IPS-20b (cell line): ENCODE data around the gene PDHB.

ENCODE experiments used
- H3K27ac ChIP-seq: one replicate; pipeline ENCODE4 v1.5.1; 2013; ENCODE audit warnings: low read length
- H3K27me3 ChIP-seq: 2 replicates; pipeline ENCODE4 v1.6.1; 2013; ENCODE audit warnings: mild to moderate bottlenecking, low read length, inconsistent platforms; ENCODE audit not compliant: insufficient read depth
- H3K36me3 ChIP-seq: 2 replicates; pipeline ENCODE4 v1.6.1; 2013; ENCODE audit warnings: low read depth, mild to moderate bottlenecking, inconsistent platforms, low read length, moderate library complexity; ENCODE audit not compliant: insufficient read depth
- H3K4me1 ChIP-seq: 2 replicates; pipeline ENCODE4 v1.6.1; 2013; ENCODE audit warnings: mild to moderate bottlenecking, control low read depth, inconsistent platforms, low read length, moderate library complexity; ENCODE audit not compliant: insufficient read depth
- H3K4me3 ChIP-seq: 2 replicates; pipeline ENCODE4 v1.5.1; 2013; ENCODE audit warnings: mild to moderate bottlenecking, low read length, inconsistent platforms
- H3K9ac ChIP-seq: 2 replicates; pipeline ENCODE4 v1.6.1; 2013; ENCODE audit warnings: low read depth, mild to moderate bottlenecking, inconsistent platforms, low read length, moderate library complexity
- H3K9me3 ChIP-seq: 2 replicates; pipeline ENCODE4 v1.6.1; 2013; ENCODE audit warnings: mild to moderate bottlenecking, low read depth, low read length, inconsistent platforms; ENCODE audit not compliant: insufficient read depth

The PDHB gene

DNA sequence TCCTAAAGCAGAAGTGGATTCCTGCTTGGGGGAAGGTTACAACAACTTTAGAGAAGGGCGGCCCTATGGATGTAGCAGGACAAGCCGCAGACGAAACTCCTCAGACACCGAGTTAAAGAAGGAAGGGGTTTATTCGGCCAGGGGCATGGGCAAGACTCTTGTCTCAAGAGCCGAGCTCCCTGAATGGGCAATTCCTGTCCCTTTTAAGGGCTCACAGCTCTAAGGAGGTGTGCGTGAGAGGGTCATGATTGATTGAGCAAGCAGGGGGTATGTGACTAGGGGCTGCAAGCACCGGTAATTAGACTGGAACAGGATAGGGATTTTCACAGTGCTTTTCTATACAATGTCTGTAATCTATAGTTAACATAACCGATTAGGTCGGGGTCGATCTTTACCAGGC is 879 bp upstream of the PDHB start:
- H3K27ac ChIP-seq: peak overlapping the region; percentile 93
- peak overlapping the region; percentile 67; the same call in 1 of the 2 replicates for H3K9ac ChIP-seq

DNA sequence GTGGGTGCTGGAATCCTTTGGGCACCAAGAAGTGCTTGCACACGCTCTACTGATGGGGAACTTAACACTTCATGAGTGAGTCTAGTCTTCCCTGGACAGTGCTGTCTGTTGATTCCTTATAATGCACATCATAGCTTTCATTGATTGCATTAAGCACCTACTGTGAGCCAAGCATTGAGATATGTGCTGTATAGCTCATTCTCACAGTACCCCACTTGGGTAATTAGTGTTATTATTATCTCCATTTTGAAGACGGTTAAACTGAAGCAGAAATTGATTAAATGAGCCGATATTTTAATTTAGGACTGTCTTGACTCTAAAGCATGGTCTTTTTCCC is 504 bp upstream of the PDHB start:
- Histone ChIP-seq H3K9ac (peak overlapping the region; percentile 67; the same call in 1 of the 2 replicates), H3K27me3 (no peaks in the 10 kb centered on the region; the same call in 1 of the 2 replicates), H3K4me3 (peak overlapping the region; percentile 54), H3K9me3 (no peaks in the 10 kb centered on the region), H3K36me3 (peaks cover 32% of the 10 kb centered on the region), H3K27ac (peak overlapping the region; percentile 93), H3K4me1 (peaks cover 27% of the 10 kb centered on the region; the same call in 1 of the 2 replicates)

More for the DNA sequence above, 879 bp upstream of the PDHB start:
- Histone ChIP-seq H3K27me3 (no peaks in the 10 kb centered on the region; the same call in 1 of the 2 replicates), H3K9me3 (no peaks in the 10 kb centered on the region), H3K36me3 (peaks cover 28% of the 10 kb centered on the region), H3K4me1 (peaks cover 27% of the 10 kb centered on the region; the same call in 1 of the 2 replicates), H3K4me3 (peak overlapping the region; percentile 54)

DNA sequence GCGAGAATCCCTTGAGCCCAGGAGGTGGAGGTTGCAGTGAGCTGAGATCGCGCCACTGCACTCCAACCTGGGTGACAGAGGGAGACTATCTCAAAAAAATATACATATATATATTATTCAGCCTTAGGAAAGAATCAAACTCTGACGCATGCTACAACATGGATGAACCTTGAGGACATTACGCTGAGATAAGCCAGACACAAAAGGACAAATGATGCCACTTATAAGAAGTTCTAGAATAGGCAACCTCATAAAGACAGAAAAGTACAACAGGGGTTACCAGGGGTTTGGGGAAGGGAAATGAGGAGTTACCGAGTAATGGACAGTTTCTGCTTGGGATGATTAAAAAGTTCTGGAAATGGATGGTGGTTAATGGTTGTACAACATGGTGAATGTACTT is 727 bp downstream of the PDHB start:
- Histone ChIP-seq H3K9me3 (no peaks in the 10 kb centered on the region), H3K9ac (peak overlapping the region; percentile 90), H3K27me3 (no peaks in the 10 kb centered on the region; the same call in 1 of the 2 replicates), H3K36me3 (peaks cover 44% of the 10 kb centered on the region), H3K27ac (peak overlapping the region; percentile 78), H3K4me3 (peak overlapping the region; percentile 93), H3K4me1 (peaks cover 27% of the 10 kb centered on the region; the same call in 1 of the 2 replicates)

DNA sequence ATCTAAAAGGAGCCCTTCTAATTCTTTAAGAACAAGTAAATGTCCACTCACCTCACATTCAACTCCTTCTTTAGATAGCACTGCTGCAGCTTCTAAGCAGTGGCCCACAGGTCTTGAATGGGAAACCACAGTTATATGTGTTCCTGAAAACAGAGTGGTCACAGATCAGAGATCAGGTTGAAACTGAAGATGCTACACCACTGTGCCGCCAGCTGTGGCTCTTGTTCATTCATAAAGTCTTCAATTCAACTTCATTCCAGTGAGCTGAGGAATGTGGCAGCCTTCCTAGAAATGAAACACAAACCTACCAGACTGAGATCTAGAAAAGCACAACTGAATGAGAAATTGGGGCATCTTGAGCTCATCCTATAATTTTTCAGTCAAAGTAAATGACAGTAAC is 4.0 kb downstream of the PDHB start:
- peaks cover 8% of the 10 kb centered on the region; the same call in 1 of the 2 replicates for H3K4me1 ChIP-seq
- H3K9me3 ChIP-seq: no peaks in the 10 kb centered on the region
- H3K36me3 ChIP-seq: peaks cover 73% of the 10 kb centered on the region
- H3K27ac ChIP-seq: no peak overlapping the region
- H3K9ac ChIP-seq: no peak overlapping the region
- H3K27me3 ChIP-seq: no peaks in the 10 kb centered on the region; the same call in 1 of the 2 replicates
- H3K4me3 ChIP-seq: no peak overlapping the region

DNA sequence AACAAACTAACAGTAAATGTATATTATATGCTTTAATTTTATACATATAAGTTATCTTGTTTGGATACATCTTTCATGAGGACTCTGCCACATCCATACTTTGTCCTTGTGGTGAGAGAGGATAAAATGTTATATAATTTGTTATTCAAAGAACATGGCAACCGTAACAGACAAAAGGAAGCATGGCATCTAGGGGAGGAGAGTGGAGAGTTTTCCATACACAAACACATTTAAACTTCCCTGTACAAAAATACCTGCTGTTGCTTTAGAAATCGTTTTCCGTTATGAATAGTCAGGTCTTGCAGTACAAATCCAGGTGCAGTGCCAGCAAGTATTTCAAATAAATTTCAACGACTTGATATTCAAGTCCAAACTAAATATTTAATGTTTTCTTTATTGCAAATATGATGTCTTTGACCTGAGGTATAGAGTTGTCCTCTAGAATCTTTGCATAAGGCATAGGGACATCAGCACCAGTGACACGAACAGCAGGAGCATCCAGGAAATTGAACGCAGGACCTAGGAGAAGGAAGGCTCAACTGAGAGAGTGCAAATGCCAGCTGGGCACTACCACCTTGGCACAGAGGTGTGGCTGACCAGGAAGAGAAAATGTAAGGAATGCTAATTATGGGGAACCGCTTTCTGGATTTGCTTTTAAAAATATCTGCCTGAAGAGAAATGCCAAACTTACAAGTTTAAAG is 5.8 kb downstream of the PDHB start:
- Histone ChIP-seq H3K4me1 (no peaks in the 10 kb centered on the region), H3K36me3 (peaks cover 82% of the 10 kb centered on the region), H3K9ac (no peak overlapping the region), H3K9me3 (no peaks in the 10 kb centered on the region), H3K27me3 (no peaks in the 10 kb centered on the region), H3K27ac (no peak overlapping the region), H3K4me3 (no peak overlapping the region)

DNA sequence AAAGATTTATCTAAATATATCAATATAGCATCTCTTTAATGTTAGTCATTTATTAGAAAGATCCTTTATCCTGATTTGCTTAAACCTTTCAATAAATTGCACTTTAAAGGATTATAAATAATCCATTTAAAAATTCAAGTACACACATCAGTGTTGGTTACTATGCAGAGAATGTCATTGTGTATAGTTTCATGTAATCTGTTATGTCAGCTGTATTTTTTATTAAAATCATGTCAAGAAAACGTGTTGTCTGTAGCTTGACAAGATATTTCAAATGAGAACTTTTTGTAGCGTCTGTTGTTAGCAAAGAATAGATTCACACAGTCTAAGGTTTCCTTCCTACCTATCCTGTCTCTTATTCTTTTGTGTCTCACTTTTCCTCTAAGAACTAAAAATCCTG is 7.8 kb downstream of the PDHB start:
- Histone ChIP-seq H3K36me3 (peaks cover 66% of the 10 kb centered on the region), H3K4me3 (no peak overlapping the region), H3K27me3 (no peaks in the 10 kb centered on the region), H3K9ac (no peak overlapping the region), H3K27ac (no peak overlapping the region), H3K9me3 (no peaks in the 10 kb centered on the region), H3K4me1 (no peaks in the 10 kb centered on the region)

DNA sequence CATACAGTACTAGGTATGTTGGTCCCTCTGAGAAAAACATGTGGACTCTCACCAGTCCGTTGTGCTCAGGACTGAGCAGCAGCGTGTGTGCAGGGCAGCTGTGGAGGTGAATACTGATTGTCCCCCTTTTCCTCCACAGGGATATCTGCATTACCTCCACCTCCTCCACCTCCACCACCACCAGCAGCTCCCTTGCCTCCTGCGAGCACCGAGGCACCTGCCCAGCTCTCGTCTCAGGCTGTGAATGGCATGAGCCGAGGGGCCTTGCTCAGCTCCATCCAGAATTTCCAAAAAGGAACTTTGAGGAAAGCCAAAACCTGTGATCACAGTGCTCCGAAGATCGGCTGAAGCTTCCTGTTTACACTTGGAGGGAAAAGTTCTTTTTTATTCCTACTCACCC is 9.0 kb downstream of the PDHB start:
- no peak overlapping the region for H3K27ac ChIP-seq
- H3K9ac ChIP-seq: no peak overlapping the region
- H3K27me3 ChIP-seq: no peaks in the 10 kb centered on the region
- no peaks in the 10 kb centered on the region for H3K9me3 ChIP-seq
- peaks cover 55% of the 10 kb centered on the region for H3K36me3 ChIP-seq
- no peaks in the 10 kb centered on the region for H3K4me1 ChIP-seq
- H3K4me3 ChIP-seq: no peak overlapping the region

DNA sequence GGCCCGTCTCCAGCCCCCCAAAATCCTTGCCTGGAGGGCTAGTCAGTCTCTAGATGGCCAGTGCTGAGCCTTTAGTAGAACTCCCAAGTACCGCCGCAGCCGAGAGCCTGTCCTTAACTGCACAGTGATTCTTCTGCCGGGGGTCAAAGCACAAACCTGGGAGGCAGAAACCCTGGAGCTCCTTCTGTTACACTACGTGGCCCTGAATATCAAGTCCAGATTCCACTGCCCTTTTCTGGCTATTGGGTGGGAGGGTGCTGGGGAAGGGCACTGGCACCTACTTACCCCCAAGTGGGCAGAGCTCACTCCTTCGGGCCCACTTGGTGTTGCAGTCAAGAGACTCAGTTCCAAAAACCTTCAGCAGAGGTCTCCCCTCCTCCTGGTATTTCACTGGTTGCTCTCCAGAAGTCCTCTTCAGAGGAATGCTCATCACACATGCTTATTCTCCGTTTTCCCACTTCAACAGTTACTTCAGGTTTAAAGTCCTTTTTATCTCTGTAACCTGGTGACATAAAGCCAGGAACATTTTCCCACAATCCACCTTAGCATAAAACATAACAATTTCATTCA is 10.8 kb downstream of the PDHB start:
- H3K36me3 ChIP-seq: peaks cover 37% of the 10 kb centered on the region
- H3K4me3 ChIP-seq: no peak overlapping the region
- H3K9me3 ChIP-seq: no peaks in the 10 kb centered on the region
- no peak overlapping the region for H3K9ac ChIP-seq
- no peaks in the 10 kb centered on the region for H3K27me3 ChIP-seq
- no peak overlapping the region for H3K27ac ChIP-seq
- H3K4me1 ChIP-seq: no peaks in the 10 kb centered on the region

DNA sequence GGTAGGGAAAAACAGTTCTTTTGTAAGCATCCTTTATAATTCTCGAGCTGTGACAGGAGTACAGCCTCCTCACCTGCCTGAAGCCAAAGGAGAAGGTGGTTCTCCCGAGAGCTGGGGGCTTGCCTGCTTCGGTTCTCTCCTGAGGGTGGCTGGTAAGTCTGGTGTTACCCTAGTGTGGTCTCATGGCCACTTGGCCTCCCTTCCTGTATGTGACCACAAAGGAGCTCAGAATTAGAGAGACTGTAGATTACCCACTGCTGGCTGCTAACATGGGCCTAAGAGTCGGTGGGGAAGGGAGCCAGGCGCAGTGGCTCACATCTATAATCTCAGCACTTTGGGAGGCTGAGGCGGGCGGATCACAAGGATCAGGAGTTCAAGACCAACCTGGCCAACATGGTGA is 12.6 kb downstream of the PDHB start:
- peaks cover 23% of the 10 kb centered on the region for H3K36me3 ChIP-seq
- no peak overlapping the region for H3K27ac ChIP-seq

DNA sequence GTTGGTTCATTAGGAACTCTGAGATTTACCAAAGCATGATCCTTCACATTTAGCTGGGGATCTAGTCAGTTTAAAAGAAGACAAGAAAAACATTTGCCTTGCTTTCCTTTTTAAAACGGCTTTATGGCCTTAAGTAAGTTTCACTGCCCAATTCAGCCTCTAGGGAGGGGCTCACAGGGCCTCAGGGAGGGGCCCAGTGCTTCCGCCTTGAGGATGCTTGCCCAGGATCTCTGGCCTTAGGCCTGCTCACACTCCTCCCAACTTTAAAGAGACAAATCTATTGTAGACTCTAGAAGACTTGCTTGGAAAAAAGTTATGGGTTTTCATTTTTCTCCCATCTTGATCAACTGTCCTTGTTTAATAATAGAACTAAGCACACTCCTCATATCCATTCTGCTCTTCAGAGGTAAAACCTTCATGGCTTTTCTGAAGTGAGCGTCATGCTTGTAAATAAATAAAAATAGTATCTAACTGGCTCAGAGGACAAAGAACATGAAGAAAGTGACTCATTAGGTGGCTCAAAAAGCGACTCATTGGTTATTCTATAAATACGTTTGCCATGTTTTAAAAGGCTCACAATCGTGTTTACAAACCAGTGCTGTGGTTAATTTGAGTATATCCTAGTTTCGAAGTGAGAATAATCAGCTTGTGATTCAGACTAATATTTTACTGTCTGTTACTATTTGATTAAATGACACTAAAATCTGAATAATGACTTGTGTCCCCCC is 13.7 kb downstream of the PDHB start:
- Histone ChIP-seq H3K27me3 (no peaks in the 10 kb centered on the region), H3K4me3 (no peak overlapping the region), H3K9me3 (no peaks in the 10 kb centered on the region), H3K27ac (no peak overlapping the region), H3K9ac (no peak overlapping the region), H3K36me3 (peaks cover 12% of the 10 kb centered on the region), H3K4me1 (no peaks in the 10 kb centered on the region)

More for the DNA sequence above, 12.6 kb downstream of the PDHB start:
- Histone ChIP-seq H3K9me3 (no peaks in the 10 kb centered on the region), H3K4me1 (no peaks in the 10 kb centered on the region), H3K4me3 (no peak overlapping the region), H3K27me3 (no peaks in the 10 kb centered on the region), H3K9ac (no peak overlapping the region)

DNA sequence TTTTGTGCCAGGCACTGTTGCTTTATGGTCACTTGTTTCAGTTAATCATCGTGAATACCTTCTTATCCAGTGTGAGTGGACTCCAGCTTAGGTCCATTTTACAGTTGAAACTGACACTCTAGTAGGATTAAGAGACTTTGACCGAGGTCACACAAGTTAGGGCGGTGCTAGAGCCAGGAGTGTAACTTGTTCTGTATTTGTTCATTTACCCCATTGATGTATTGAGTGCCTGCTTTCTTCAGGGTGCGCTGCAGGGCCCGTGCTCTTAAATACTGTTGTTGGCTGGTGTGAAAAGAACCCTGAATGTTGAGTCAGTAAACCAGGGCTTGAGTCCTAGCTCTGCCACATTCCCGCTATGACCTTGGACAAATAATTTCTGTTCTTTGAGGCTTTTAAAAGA is 15.4 kb downstream of the PDHB start:
- no peaks in the 10 kb centered on the region for H3K27me3 ChIP-seq
- no peak overlapping the region for H3K9ac ChIP-seq

More for the DNA sequence above, 15.4 kb downstream of the PDHB start:
- Histone ChIP-seq H3K4me1 (no peaks in the 10 kb centered on the region; the same call in 1 of the 2 replicates), H3K4me3 (no peak overlapping the region), H3K9me3 (no peaks in the 10 kb centered on the region), H3K36me3 (no peaks in the 10 kb centered on the region), H3K27ac (no peak overlapping the region)
